Fibroblast of the aortic adventitia (primary cell): ENCODE measurements around the gene FILIP1. TPM values are rescaled to one million over a fixed set of nuclear protein-coding genes. Genes with fewer than 3 reads are reported as not detected.

Experiments
- DNase-seq: peaks from one replicate; pipeline ENCODE4 v3.0.0-alpha.2; 2010; ENCODE audit warnings: low read depth
- H3K4me3 ChIP-seq: 2 replicates; pipeline ENCODE4 v1.5.1; 2011; ENCODE audit warnings: low read depth, mild to moderate bottlenecking, control low read depth, low read length, moderate library complexity
- total RNA-seq: library from RNA; depleted of rRNA; stranded (reverse); fragments of >200 nt; gene quantifications from 2 replicates; pipeline ENCODE4 v1.2.3, GENCODE V29; 2012; ENCODE audit warnings: low replicate concordance
- TF ChIP-seq, protein P1 (sequence below): IDR thresholded peaks from 2 replicates; pipeline ENCODE4 v1.5.1; 2011; ENCODE audit warnings: mild to moderate bottlenecking, low read length, control low read depth, inconsistent platforms; ENCODE audit not compliant: insufficient read depth

The FILIP1 gene
- total RNA-seq, 1 donor, result 0.45 TPM

- TF ChIP-seq, protein P1, sequence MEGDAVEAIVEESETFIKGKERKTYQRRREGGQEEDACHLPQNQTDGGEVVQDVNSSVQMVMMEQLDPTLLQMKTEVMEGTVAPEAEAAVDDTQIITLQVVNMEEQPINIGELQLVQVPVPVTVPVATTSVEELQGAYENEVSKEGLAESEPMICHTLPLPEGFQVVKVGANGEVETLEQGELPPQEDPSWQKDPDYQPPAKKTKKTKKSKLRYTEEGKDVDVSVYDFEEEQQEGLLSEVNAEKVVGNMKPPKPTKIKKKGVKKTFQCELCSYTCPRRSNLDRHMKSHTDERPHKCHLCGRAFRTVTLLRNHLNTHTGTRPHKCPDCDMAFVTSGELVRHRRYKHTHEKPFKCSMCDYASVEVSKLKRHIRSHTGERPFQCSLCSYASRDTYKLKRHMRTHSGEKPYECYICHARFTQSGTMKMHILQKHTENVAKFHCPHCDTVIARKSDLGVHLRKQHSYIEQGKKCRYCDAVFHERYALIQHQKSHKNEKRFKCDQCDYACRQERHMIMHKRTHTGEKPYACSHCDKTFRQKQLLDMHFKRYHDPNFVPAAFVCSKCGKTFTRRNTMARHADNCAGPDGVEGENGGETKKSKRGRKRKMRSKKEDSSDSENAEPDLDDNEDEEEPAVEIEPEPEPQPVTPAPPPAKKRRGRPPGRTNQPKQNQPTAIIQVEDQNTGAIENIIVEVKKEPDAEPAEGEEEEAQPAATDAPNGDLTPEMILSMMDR, result no peak
- no peak overlapping the region for H3K4me3 ChIP-seq
- no peak for DNase-seq
Measured at GRCh38 chr6:75497994-75498393, 4.4 kb upstream of the FILIP1 start.

DNA sequence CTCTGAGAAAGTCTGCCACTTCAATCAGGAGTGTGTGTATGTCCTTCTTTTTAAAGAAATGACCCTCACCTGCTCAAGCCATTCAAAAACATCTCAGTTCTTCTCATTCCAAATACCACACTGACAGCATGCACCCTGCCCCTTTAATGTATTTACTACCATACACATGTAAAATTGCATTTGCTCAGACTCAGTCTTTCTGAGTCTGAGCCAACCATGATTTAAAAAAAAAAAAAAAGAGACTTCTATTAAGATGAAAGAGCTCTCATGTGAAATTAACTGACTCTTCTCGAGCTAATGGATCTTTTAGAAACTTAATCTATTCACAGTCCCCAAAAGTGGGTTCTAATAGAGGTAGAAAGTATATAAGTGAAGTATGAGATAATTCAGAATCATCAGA, 1.4 kb upstream of the FILIP1 start:
- TF ChIP-seq, protein P1, result no peak
- DNase-seq, result no peak
- no peak overlapping the region for H3K4me3 ChIP-seq

- no peak overlapping the region for H3K4me3 ChIP-seq
- TF ChIP-seq, protein P1, result no peak
- no peak for DNase-seq
Measured at GRCh38 chr6:75494290-75494689, 690 bp upstream of the FILIP1 start.

DNA sequence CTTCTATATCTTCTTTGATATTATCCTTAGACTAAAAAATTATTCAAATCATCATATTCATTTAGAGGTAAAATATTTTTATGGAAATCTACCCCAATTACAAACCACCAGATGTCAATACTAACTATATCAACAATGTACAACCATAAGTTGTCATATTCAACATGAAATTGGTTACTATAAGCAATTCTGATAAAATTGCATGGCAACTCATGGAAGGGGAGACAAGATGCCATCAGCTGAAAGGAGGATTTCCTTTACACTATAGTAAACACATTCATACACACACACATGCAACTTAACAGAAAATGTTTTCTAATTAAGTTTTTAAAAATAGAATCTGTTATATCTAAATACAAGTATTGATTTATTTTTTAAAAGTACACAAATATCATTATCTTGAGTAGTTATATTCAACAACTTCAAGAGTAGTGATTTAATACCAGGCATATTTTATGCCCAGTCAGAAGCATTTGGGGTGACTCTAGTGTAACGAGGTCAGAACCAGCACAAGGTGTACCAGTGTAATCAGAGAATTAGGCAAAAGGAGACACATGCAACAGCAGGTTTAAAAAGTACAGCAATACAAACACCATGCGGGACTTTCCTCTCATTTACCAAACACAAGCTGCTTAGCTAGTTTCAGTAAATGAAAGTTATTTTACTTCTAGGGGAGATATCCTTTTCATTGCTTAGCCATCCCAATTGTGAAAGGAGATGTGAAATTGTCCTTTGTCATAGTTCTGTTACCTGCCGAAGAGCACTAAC, 1.0 kb downstream of the FILIP1 start:
- TF ChIP-seq, protein P1, result no peak
- no peak overlapping the region for H3K4me3 ChIP-seq
- no peak for DNase-seq

DNA sequence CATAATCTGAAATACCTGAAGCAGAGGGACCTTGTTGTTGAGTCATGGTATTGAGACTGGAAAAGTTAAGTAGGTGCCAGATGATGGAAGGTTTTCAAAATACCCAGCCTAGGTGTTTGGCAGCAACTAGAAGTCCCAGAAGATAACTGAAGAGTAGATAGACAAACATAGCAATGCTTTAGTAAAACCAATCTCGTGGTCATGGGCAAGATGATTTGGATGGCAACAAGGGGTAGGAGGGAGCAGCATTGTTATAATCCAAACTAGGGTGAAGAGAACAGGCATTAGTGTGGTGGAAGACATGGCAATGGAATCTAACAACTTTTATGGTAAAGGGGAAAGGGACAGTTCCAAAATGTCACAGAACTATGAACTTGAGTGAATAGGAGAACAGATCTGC, 2.3 kb downstream of the FILIP1 start:
- DNase-seq, result no peak
- no peak overlapping the region for H3K4me3 ChIP-seq
- TF ChIP-seq, protein P1, result no peak

GRCh38 chr6:75490706-75491105, 2.9 kb downstream of the FILIP1 start:
- TF ChIP-seq, protein P1, result no peak
- DNase-seq, result no peak
- H3K4me3 ChIP-seq, result no peak overlapping the region

- peak; percentile 33 for DNase-seq
- no peak overlapping the region for H3K4me3 ChIP-seq
- TF ChIP-seq, protein P1, result no peak
Measured at GRCh38 chr6:75489025-75489424, 4.6 kb downstream of the FILIP1 start.
